Uterus (tissue), 2 donors: ENCODE measurements around the gene WDR6.

Experiments used
- POLR2A ChIP-seq, 2 donors: fragments of 450-650 bp; IDR thresholded peaks; one replicate each; pipeline ENCODE4 v1.6.1; 2016; ENCODE audit warnings: antibody characterized with exemption in 2 of 2, mild to moderate bottlenecking in 1 of 2, moderate library complexity in 1 of 2
- TF ChIP-seq, protein P1 (sequence below), 4 experiments: fragments of 200-600 bp in 2 of 4; fragments of 450-650 bp in 2 of 4; sonication (generic) in 2 of 4; IDR thresholded peaks; one replicate each; pipeline ENCODE4 v1.5.1; 2016 to 2019; ENCODE audit warnings: antibody characterized with exemption in 4 of 4, mild to moderate bottlenecking in 2 of 4, moderate library complexity in 1 of 4

DNA sequence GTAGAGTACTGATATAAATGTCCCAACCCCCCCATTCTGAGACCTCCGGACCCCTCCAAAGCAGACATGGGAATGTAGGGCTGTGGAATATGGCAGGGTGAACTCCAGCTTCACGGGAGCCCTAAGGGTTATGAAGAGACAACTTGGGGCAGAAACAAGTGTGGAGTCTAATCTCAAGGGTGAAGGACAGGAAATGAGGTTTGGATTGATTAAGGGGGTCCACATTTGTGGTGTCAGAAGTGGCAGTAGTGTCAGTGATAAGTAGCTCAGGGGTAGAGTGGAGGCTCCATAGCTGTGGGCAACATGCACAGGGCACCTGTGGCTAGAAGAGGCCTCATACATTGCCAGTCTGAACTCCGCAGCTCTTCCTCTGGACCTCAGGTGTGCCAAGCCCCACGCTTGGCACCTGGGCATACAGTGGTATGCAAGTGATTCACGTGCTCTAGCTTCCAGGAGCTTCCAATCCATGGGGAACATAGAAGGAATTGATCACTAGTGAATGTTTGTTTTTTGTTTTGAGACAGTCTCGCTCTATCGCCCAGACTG is 21.3 kb upstream of the WDR6 start:
- TF ChIP-seq POLR2A (IDR thresholded peaks at IDR 0.05): no peak
- TF ChIP-seq, protein P1, sequence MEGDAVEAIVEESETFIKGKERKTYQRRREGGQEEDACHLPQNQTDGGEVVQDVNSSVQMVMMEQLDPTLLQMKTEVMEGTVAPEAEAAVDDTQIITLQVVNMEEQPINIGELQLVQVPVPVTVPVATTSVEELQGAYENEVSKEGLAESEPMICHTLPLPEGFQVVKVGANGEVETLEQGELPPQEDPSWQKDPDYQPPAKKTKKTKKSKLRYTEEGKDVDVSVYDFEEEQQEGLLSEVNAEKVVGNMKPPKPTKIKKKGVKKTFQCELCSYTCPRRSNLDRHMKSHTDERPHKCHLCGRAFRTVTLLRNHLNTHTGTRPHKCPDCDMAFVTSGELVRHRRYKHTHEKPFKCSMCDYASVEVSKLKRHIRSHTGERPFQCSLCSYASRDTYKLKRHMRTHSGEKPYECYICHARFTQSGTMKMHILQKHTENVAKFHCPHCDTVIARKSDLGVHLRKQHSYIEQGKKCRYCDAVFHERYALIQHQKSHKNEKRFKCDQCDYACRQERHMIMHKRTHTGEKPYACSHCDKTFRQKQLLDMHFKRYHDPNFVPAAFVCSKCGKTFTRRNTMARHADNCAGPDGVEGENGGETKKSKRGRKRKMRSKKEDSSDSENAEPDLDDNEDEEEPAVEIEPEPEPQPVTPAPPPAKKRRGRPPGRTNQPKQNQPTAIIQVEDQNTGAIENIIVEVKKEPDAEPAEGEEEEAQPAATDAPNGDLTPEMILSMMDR (IDR thresholded peaks at IDR 0.05): no peak
